Vagina (tissue), 2 donors: Measurements from ENCODE around the gene FBXW2.

Experiments
- CTCF ChIP-seq, 3 experiments: fragments of 450-650 bp in 2 of 3; fragments of 200-600 bp in 1 of 3; sonication (generic) in 1 of 3; IDR thresholded peaks; one replicate each; pipeline ENCODE4 v1.5.1; 2017 to 2019; ENCODE audit warnings: antibody characterized with exemption in 3 of 3, mild to moderate bottlenecking in 2 of 3, moderate library complexity in 2 of 3
- POLR2A ChIP-seq, 2 donors: fragments of 450-650 bp; IDR thresholded peaks; one replicate each; pipeline ENCODE4 v1.6.1; 2017; ENCODE audit warnings: antibody characterized with exemption in 2 of 2, mild to moderate bottlenecking in 2 of 2, moderate library complexity in 2 of 2
- POLR2AphosphoS5 ChIP-seq, 2 donors: sonication (generic); formaldehyde crosslinking; IDR thresholded peaks; one replicate each; pipeline ENCODE4 v1.9.0; 2017; ENCODE audit warnings: antibody characterized with exemption in 2 of 2, mild to moderate bottlenecking in 2 of 2, low read depth in 1 of 2; ENCODE audit not compliant: insufficient read depth in 1 of 2

DNA sequence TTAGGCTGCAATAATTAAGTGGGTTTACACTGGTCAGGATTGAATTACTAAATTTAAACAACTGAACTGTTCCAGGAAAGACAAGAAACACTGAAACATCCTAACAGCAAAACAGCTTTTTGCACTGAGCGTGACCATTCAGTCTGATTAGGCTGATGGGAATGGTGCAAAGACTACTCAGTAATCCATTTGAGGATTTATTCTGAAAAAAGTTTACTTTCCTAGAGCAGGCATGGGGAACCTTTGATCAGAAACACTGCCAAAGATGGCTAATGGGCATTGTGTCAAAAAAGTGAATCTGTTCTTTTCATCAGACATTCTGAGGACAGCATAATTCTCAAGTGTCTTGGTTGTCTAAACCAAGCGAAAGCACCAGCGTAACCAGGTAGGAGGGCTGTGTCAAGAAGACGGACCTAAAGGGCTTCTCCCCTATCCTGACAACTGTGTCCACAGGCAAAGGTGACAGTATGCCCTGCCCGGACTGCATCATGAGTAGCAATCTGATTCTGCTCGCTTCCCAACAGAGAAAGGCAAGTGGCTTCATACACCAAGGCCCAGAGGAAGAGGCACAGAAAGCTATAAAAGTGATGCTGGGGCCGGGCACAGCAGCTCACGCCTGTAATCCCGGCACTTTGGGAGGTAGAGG, 33.3 kb downstream of the FBXW2 start:
- no peak for TF ChIP-seq POLR2A (IDR thresholded peaks at IDR 0.05)
- no peak for TF ChIP-seq CTCF (IDR thresholded peaks at IDR 0.05)
- TF ChIP-seq POLR2AphosphoS5 (IDR thresholded peaks at IDR 0.05; ENCODE audit: insufficient read depth in 1 of 2, low read depth in 1 of 2), result no peak
